ENCODE measurements around the gene HES4. TPM values are rescaled to one million over a fixed set of nuclear protein-coding genes. Genes with fewer than 3 reads are reported as not detected.

Gene HES4
- total and polyA plus RNA-seq, 7 donors, result 2.3 to 21.8 (median 12.3) TPM

DNA sequence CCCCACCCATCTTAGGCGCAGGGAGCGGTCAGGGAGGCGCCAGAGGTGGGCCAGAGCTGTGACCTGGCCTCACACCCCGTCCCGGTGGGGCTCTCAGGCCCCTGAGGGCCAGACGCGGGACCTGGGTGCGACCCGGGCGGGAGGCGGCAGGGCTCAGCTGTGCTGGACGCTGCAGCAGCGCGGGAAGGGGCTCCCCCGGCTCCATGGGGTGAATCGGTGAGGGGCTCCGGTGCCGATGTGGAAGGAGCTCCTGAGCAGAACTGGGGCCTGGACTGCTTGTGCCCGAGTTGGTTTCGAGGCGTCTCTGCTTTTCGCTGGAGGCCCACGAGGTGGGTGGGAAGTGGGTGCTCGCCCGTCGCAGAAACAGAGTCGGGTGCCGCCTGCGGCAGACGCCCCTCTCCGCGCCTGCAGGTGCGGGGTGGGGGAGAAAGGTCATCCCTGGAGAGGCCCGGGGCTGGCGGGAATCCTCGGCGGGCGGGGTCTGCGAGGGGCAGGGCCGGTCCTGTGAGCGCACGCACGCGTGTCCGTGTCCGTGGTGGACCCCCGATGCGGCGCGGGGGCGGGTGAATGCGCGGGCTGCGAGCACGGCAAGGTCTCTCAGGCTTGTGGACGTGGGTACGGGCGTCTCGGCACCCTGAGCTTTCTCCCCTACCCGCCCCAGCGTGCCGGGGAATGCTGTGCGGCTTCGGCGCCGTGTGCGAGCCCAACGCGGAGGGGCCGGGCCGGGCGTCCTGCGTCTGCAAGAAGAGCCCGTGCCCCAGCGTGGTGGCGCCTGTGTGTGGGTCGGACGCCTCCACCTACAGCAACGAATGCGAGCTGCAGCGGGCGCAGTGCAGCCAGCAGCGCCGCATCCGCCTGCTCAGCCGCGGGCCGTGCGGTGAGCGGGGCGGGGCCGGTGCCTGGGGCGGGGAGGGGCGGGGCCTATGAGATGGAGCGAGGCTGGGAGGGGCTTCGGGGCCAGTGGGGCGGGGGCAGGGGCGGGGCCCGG lies 40.4 kb upstream of the HES4 start:
- intact Hi-C loops (cut with DNase I), result no loop called here
- ATAC-seq, result peak; percentile 86 to 91 (median 88)
- TF ChIP-seq, protein P1, sequence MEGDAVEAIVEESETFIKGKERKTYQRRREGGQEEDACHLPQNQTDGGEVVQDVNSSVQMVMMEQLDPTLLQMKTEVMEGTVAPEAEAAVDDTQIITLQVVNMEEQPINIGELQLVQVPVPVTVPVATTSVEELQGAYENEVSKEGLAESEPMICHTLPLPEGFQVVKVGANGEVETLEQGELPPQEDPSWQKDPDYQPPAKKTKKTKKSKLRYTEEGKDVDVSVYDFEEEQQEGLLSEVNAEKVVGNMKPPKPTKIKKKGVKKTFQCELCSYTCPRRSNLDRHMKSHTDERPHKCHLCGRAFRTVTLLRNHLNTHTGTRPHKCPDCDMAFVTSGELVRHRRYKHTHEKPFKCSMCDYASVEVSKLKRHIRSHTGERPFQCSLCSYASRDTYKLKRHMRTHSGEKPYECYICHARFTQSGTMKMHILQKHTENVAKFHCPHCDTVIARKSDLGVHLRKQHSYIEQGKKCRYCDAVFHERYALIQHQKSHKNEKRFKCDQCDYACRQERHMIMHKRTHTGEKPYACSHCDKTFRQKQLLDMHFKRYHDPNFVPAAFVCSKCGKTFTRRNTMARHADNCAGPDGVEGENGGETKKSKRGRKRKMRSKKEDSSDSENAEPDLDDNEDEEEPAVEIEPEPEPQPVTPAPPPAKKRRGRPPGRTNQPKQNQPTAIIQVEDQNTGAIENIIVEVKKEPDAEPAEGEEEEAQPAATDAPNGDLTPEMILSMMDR (IDR thresholded peaks at IDR 0.05), result no peak
- H3K9me3 ChIP-seq, result no peaks in the 10 kb centered on the region
- H3K36me3 ChIP-seq (ENCODE audit: insufficient read depth in 1 of 2, low read depth in 1 of 2), result no peaks in the 10 kb centered on the region
- H3K4me3 ChIP-seq, result peak overlapping the region; percentile 62
- WGBS, 3 donors, result 11 to 13% (median 11%) methylated on average over 57 to 99 of the region's 99 CpGs
- H3K27ac ChIP-seq, result no peak overlapping the region
- peak; percentile 73 to 84 for DNase-seq
- peaks cover 9% of the 10 kb centered on the region for H3K4me1 ChIP-seq
- peaks cover 0 to 53% (median 14%) of the 10 kb centered on the region in 3 donors for H3K27me3 ChIP-seq (ENCODE audit: insufficient read depth in 3 of 3, low read length in 2 of 3)

DNA sequence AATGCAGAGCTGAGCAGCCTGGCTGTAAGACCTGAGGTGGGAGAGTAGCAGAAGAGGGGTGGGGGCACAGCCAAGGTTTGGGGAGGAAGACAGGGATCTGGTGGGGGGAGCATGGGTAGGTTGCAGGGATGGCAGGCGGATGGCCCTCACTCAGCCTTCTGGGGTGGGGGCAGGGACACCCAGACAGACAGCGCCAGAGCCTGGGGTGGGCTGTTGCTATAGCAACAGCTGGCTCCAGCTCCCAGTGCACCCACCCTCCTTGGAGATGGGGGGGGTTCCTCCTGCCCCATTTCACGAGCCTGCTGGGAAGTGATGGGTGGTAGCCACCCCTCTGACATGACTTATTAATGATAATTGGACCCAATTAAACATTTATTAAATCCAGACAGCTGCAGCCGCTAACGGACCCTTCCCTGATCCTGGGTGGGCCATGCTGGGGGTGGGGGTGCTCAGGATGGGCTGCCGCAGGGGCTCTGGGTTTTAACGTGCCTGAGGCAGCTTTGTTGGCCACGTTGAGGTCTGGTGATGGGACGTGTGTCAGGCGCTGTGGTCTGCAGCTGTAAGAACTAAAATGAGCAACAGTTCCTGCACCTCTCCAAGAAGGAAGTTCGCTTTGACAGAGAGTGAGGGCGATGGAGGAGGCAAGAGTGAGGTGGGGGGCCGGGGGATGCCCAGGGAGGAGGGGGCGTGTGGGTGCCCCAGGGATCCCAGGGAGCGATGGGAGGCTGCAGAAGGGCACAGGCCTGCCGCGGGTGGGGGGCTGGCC lies 39.4 kb upstream of the HES4 start:
- H3K4me3 ChIP-seq, result peak overlapping the region; percentile 62
- no peak for ATAC-seq
- intact Hi-C loops (cut with DNase I), result loop anchor here (10.0 kb wide), 2 partner anchors 215 to 235 kb away; partner anchors contain the start of gene UBE2J2 (in 1 of the 2)
- no peaks in the 10 kb centered on the region for H3K9me3 ChIP-seq
- 34 to 53% (median 39%) methylated on average over 16 to 17 of the region's 17 CpGs for WGBS, 3 donors
- H3K27ac ChIP-seq, result no peak overlapping the region
- H3K4me1 ChIP-seq, result peaks cover 10% of the 10 kb centered on the region
- H3K36me3 ChIP-seq (ENCODE audit: insufficient read depth in 1 of 2, low read depth in 1 of 2), result no peaks in the 10 kb centered on the region
- H3K27me3 ChIP-seq (ENCODE audit: insufficient read depth in 3 of 3, low read length in 2 of 3), result peaks cover 0 to 61% (median 19%) of the 10 kb centered on the region in 3 donors
- DNase-seq, result no peak
- TF ChIP-seq, protein P1 (IDR thresholded peaks at IDR 0.05), result no peak

DNA sequence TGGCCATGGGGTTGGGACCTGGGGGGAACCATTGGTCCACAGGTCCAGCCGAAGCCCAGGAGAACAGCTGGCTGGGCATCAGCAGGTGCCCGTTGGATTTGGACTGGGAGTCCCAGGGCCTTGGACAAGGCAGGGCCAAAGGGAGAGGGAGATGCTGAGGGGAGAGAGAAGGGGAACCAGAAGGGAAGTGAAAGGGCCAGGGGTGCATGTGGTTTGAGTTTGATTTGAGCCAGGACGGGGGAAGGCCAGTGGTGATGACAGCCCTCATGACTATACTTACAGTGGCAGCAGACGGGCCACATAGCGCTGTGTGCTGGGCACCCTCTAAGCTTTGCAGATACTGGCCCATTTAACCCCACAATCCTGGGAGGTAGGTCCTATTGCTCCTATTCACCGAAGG lies 38.8 kb upstream of the HES4 start:
- Histone ChIP-seq H3K27ac (no peak overlapping the region), H3K4me1 (peaks cover 12% of the 10 kb centered on the region), H3K27me3 (ENCODE audit: insufficient read depth in 3 of 3, low read length in 2 of 3) (peaks cover 0 to 68% (median 22%) of the 10 kb centered on the region in 3 donors), H3K4me3 (no peak overlapping the region), H3K36me3 (ENCODE audit: insufficient read depth in 1 of 2, low read depth in 1 of 2) (no peaks in the 10 kb centered on the region), H3K9me3 (no peaks in the 10 kb centered on the region)
- TF ChIP-seq, protein P1 (IDR thresholded peaks at IDR 0.05), result no peak
- WGBS, 3 donors, result 77 to 90% (median 88%) methylated on average over 6 of the region's 6 CpGs
- intact Hi-C loops (cut with DNase I), result loop anchor here (10.0 kb wide), 2 partner anchors 216 to 236 kb away; partner anchors contain the start of gene UBE2J2 (in 1 of the 2)
- ATAC-seq (no peak), DNase-seq (no peak)

DNA sequence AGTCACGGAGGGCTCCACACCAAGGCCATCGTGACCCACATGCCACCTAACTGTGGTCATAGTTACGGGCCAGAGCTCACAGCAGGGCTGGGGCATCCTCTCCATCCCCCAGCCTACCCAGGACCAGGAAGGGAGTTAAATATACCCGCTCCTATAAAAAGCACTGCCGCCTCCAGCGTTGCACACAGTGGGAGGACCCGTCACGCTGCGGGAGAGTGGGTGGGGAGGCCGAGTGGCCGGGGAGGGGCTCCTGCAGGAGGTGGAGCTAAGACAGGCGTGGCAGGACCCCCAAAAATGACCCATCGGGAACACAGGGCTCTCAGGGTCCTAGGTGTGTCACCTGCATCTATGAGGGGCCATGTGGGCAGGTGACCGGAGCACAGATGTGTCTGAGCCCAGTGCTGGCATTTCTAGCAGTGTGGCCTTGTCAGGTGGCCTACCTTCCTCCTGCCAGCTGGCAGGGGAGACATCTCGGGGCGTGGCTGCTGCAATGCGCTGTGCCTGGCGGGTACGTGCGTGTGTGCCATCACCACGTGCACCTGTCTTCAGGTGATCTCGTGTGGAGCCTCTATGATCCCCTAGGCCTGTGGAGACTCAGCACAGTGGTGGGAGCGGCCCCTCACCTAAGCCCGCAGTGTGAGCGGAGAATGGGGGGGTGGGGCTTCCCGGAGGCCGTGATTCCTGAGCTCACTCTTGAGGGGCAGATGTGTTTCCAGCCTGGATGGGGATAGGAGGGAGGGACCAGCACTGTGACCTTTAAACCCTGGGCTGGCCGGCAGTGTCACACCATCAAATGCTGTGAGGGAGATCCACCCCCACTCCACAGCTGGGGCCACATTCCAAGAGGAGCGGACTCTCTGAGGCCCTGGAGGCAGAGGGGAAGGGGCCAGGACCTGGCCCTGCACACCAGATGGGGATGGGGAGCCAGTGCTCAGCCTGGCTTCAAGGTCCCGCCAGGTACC lies 37.8 kb upstream of the HES4 start:
- Histone ChIP-seq H3K4me3 (no peak overlapping the region), H3K36me3 (ENCODE audit: insufficient read depth in 1 of 2, low read depth in 1 of 2) (no peaks in the 10 kb centered on the region), H3K9me3 (no peaks in the 10 kb centered on the region), H3K27ac (no peak overlapping the region), H3K4me1 (peaks cover 17% of the 10 kb centered on the region), H3K27me3 (ENCODE audit: insufficient read depth in 3 of 3, low read length in 2 of 3) (peaks cover 0 to 75% (median 22%) of the 10 kb centered on the region in 3 donors)
- TF ChIP-seq, protein P1 (IDR thresholded peaks at IDR 0.05), result no peak
- no peak for ATAC-seq
- intact Hi-C loops (cut with DNase I), result loop anchor here (10.0 kb wide), 2 partner anchors 217 to 237 kb away; partner anchors contain the start of gene UBE2J2 (in 1 of the 2)
- WGBS, 3 donors, result 83 to 87% (median 87%) methylated on average over 26 to 30 of the region's 30 CpGs
- DNase-seq, result no peak

All from psoas muscle (tissue), 8 donors.